ENCODE data around the gene PIP5K1B.

PIP5K1B gene

GRCh38 chr9:68778635-68779034 lies 73.6 kb downstream of the PIP5K1B start:
- no peak for DNase-seq

- peak; percentile 95 for DNase-seq
These were observed 74.7 kb downstream of the PIP5K1B start for GRCh38 chr9:68779558-68780379.

GRCh38 chr9:68780380-68780712 lies 75.3 kb downstream of the PIP5K1B start:
- no peak for DNase-seq

- DNase-seq = peak; percentile 7
These were observed 75.7 kb downstream of the PIP5K1B start for GRCh38 chr9:68780720-68781119.

- no peak for DNase-seq
These were observed 76.9 kb downstream of the PIP5K1B start for GRCh38 chr9:68781928-68782327.

- DNase-seq = no peak
These were observed 77.5 kb downstream of the PIP5K1B start for GRCh38 chr9:68782546-68782945.

GRCh38 chr9:68785965-68786364 lies 80.9 kb downstream of the PIP5K1B start:
- no peak for DNase-seq

- DNase-seq = no peak
These were observed 86.1 kb downstream of the PIP5K1B start for GRCh38 chr9:68791169-68791568.

- no peak for DNase-seq
These were observed 88.7 kb downstream of the PIP5K1B start for GRCh38 chr9:68793605-68794343.

GRCh38 chr9:68794898-68795297 lies 89.9 kb downstream of the PIP5K1B start:
- DNase-seq = no peak

GRCh38 chr9:68795411-68795810 lies 90.4 kb downstream of the PIP5K1B start:
- DNase-seq = no peak

GRCh38 chr9:68797116-68797515 lies 92.1 kb downstream of the PIP5K1B start:
- no peak for DNase-seq

GRCh38 chr9:68798423-68798822 lies 93.4 kb downstream of the PIP5K1B start:
- no peak for DNase-seq

GRCh38 chr9:68800836-68801235 lies 95.8 kb downstream of the PIP5K1B start:
- no peak for DNase-seq

- DNase-seq = no peak
These were observed 97.5 kb downstream of the PIP5K1B start for GRCh38 chr9:68802525-68803015.

- DNase-seq = no peak
These were observed 100.2 kb downstream of the PIP5K1B start for GRCh38 chr9:68804911-68805889.

- DNase-seq = no peak
These were observed 101.0 kb downstream of the PIP5K1B start for GRCh38 chr9:68805890-68806517.

- no peak for DNase-seq
These were observed 103.4 kb downstream of the PIP5K1B start for GRCh38 chr9:68808338-68808890.

GRCh38 chr9:68817079-68817875 lies 112.2 kb downstream of the PIP5K1B start:
- no peak for DNase-seq

- no peak for DNase-seq
These were observed 114.0 kb downstream of the PIP5K1B start for GRCh38 chr9:68819065-68819464.

GRCh38 chr9:68821911-68822310 lies 116.9 kb downstream of the PIP5K1B start:
- no peak for DNase-seq
